Measurements from ENCODE around the gene TSPAN18.

TSPAN18 gene

DNA sequence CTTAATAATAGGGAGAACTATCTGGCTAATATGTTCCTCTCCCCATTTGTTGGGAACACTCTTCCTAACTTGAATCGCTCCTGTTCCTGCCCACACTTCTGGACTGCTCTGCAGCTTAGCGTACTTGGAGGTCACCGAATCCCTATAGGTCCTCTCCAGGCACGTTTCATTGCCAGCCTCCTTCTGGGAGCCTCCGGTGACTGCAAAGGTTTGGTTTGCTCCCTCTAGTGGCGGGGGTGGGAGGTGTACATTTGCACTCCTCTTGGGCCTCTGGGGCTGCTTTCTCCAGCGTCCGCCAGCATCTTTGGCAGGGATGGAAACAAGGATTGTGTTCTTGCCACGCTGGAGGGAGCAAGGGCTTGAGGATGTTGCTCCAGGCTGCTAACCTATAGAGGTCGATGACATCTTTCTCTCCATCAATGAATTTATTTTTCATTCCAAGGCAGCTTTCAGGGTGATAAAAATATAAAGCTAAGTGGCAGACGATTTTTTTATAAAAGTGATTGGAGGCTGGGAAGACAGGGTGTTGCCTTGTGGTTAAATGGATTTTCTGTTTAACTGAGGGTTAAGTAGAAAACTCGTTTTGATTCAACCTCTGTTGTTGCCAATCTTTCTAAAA lies 48.7 kb downstream of the TSPAN18 start (continued):
- TF ChIP-seq BCL11A (tag by site-specific recombination; IDR thresholded peaks at IDR 0.05; ENCODE audit: low read depth): no peak
- TF ChIP-seq ZFP69B (tag by site-specific recombination; IDR thresholded peaks at IDR 0.05): no peak
- TF ChIP-seq SP3 (tag by site-specific recombination; IDR thresholded peaks at IDR 0.05): no peak
- no peak for TF ChIP-seq YY1 (tag by site-specific recombination; IDR thresholded peaks at IDR 0.05)
- no peak for TF ChIP-seq ELK4 (IDR thresholded peaks at IDR 0.05; ENCODE audit: borderline replicate concordance, low read depth, low read length)
- no peak for TF ChIP-seq REST (tag by site-specific recombination; IDR thresholded peaks at IDR 0.05)
- TF ChIP-seq, protein P1, sequence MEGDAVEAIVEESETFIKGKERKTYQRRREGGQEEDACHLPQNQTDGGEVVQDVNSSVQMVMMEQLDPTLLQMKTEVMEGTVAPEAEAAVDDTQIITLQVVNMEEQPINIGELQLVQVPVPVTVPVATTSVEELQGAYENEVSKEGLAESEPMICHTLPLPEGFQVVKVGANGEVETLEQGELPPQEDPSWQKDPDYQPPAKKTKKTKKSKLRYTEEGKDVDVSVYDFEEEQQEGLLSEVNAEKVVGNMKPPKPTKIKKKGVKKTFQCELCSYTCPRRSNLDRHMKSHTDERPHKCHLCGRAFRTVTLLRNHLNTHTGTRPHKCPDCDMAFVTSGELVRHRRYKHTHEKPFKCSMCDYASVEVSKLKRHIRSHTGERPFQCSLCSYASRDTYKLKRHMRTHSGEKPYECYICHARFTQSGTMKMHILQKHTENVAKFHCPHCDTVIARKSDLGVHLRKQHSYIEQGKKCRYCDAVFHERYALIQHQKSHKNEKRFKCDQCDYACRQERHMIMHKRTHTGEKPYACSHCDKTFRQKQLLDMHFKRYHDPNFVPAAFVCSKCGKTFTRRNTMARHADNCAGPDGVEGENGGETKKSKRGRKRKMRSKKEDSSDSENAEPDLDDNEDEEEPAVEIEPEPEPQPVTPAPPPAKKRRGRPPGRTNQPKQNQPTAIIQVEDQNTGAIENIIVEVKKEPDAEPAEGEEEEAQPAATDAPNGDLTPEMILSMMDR (tag by site-specific recombination; IDR thresholded peaks at IDR 0.05): peak; percentile 61; the same call in 1 of the 2 replicates
- no peak for TF ChIP-seq ZNF239 (tag by site-specific recombination; IDR thresholded peaks at IDR 0.05)
- no peak for TF ChIP-seq ZNF23 (tag by site-specific recombination; IDR thresholded peaks at IDR 0.05; ENCODE audit: borderline replicate concordance)
- TF ChIP-seq ZNF223 (tag by site-specific recombination; IDR thresholded peaks at IDR 0.05): no peak
- no peak for TF ChIP-seq ZNF529 (tag by site-specific recombination; IDR thresholded peaks at IDR 0.05; ENCODE audit: insufficient replicate concordance)
- TF ChIP-seq, protein P2, sequence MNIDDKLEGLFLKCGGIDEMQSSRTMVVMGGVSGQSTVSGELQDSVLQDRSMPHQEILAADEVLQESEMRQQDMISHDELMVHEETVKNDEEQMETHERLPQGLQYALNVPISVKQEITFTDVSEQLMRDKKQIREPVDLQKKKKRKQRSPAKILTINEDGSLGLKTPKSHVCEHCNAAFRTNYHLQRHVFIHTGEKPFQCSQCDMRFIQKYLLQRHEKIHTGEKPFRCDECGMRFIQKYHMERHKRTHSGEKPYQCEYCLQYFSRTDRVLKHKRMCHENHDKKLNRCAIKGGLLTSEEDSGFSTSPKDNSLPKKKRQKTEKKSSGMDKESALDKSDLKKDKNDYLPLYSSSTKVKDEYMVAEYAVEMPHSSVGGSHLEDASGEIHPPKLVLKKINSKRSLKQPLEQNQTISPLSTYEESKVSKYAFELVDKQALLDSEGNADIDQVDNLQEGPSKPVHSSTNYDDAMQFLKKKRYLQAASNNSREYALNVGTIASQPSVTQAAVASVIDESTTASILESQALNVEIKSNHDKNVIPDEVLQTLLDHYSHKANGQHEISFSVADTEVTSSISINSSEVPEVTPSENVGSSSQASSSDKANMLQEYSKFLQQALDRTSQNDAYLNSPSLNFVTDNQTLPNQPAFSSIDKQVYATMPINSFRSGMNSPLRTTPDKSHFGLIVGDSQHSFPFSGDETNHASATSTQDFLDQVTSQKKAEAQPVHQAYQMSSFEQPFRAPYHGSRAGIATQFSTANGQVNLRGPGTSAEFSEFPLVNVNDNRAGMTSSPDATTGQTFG (tag by site-specific recombination; IDR thresholded peaks at IDR 0.05; ENCODE audit: borderline replicate concordance): no peak
- TF ChIP-seq ZNF777 (tag by site-specific recombination; IDR thresholded peaks at IDR 0.05; ENCODE audit: borderline replicate concordance): no peak
- no peak for TF ChIP-seq ZNF175 (tag by site-specific recombination; IDR thresholded peaks at IDR 0.05)
- TF ChIP-seq ZNF560 (tag by site-specific recombination; IDR thresholded peaks at IDR 0.05; ENCODE audit: borderline replicate concordance): no peak

DNA sequence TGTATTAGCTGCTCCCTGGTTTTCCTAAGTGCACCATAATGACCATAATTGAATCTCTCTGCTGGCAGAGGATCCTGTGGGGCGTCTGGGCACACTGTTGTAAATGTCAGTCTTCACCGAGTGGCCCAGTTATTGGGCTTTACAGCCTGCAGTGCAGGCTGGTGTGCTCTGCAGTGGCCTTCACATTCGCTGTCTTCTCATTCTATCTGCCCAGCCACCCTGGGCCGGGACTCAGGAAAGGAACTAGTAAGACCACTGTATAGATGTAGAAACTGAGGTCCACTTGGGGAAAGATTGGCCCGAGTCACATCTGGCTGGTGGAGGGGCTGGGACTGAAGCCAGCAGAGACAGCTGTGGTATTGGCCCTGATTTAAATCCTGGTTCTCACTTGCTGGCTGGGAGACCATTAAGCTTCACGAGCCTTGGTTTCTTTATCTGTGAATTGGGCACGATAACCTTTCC lies 49.3 kb downstream of the TSPAN18 start:
- ChIA-PET POLR2A (no interaction called here), CTCF (interaction anchor here (0.6 to 3.8 kb wide), 25 partner anchors 8 to 159 kb away, joined by 3 to 33 read pairs (median 7); no protein-coding TSS in a partner anchor)
- no peak overlapping the region for H3K27ac ChIP-seq (ENCODE audit: extremely low read depth, low read depth, low read length)
- no peaks in the 10 kb centered on the region for H3K9me3 ChIP-seq (ENCODE audit: control insufficient read depth, insufficient read depth, low read depth, low read length)
- TF ChIP-seq ZNF112 (tag by site-specific recombination; IDR thresholded peaks at IDR 0.05) (no peak), RBAK (tag by site-specific recombination; IDR thresholded peaks at IDR 0.05) (no peak), PRDM6 (tag by site-specific recombination; IDR thresholded peaks at IDR 0.05) (no peak)
- no peaks in the 10 kb centered on the region for H3K4me1 ChIP-seq (ENCODE audit: control insufficient read depth, insufficient read depth, low read length)
- peaks cover 0 to 3% of the 10 kb centered on the region in 2 experiments; a peak in 1 of 3 replicates for H3K36me3 ChIP-seq (ENCODE audit: control insufficient read depth in 2 of 2, insufficient read depth in 1 of 2, low read length in 2 of 2)
- no peak overlapping the region for H3K4me3 ChIP-seq (ENCODE audit: low read depth, low read length)
